Testis (tissue), 3 donors: ENCODE data around the gene TSACC. TPM values are rescaled to one million over a fixed set of nuclear protein-coding genes. Genes with fewer than 3 reads are reported as not detected.
"Not testable (repeated sequence)": the region's sequence is repeated elsewhere in the genome, so short reads cannot be mapped to it uniquely, and the experiment has no call there.

Source experiments
- DNase-seq: peaks from one replicate; pipeline ENCODE4 v3.0.0-alpha.2; 2019
- H3K27ac ChIP-seq, 2 donors: fragments of 200-600 bp; sonication (generic); one replicate each; pipeline ENCODE4 v1.5.1; 2019
- H3K27me3 ChIP-seq: fragments of 200-600 bp; sonication (generic); one replicate; pipeline ENCODE4 v1.5.1; 2019
- H3K36me3 ChIP-seq: fragments of 200-600 bp; sonication (generic); one replicate; pipeline ENCODE4 v1.5.1; 2017; ENCODE audit warnings: low read depth; ENCODE audit errors: missing control alignments
- H3K4me1 ChIP-seq: fragments of 200-600 bp; sonication (generic); one replicate; pipeline ENCODE4 v1.5.1; 2019
- H3K4me3 ChIP-seq, 2 donors: fragments of 200-600 bp; sonication (generic); one replicate each; pipeline ENCODE4 v1.5.1; 2017 to 2019
- H3K9me3 ChIP-seq: fragments of 200-600 bp; sonication (generic); one replicate; pipeline ENCODE4 v1.5.1; 2017
- CTCF ChIP-seq, 3 experiments: fragments of 450-650 bp in 2 of 3; fragments of 200-600 bp in 1 of 3; sonication (generic) in 1 of 3; IDR thresholded peaks; one replicate each; pipeline ENCODE4 v1.5.1; 2016 to 2019; ENCODE audit warnings: antibody characterized with exemption in 3 of 3, mild to moderate bottlenecking in 2 of 3, moderate library complexity in 1 of 3
- POLR2A ChIP-seq: fragments of 450-650 bp; IDR thresholded peaks from one replicate; pipeline ENCODE4 v1.6.1; 2017; ENCODE audit warnings: antibody characterized with exemption, mild to moderate bottlenecking, moderate library complexity
- WGBS, 2 donors: methylation state at CpG; one replicate each; pipeline ENCODE4 v1.1.5; 2018; 5-methylcytosine and 5-hydroxymethylcytosine counted together
- intact Hi-C: fragments of 100-400 bp; cut with DNase I; formaldehyde crosslinking; loops from one replicate; pipeline ENCODE4 v1.15.1; 2023; ENCODE audit warnings: low total_unique reads
- polyA plus RNA-seq: library from polyadenylated mRNA; stranded (reverse); fragments of 350-450 nt; fragmentation: Illumina TruSeq; extraction: RNeasy Lipid Tissue Mini Kit (QIAGEN cat#74804); gene quantifications from one replicate; pipeline ENCODE4 v1.2.3, GENCODE V29; 2014; ENCODE audit warnings: low read depth, low replicate concordance; ENCODE audit not compliant: insufficient read depth
- total RNA-seq, 2 donors: library from RNA; depleted of rRNA; stranded (reverse); fragments of >200 nt; gene quantifications; one replicate each; pipeline ENCODE4 v1.2.3, GENCODE V29; 2016

Gene TSACC
- total and polyA plus RNA-seq, 3 donors from 2014 or later: 354 to 1,814 (median 748) TPM

GRCh38 chr1:156308078-156308477, 30.2 kb upstream of the TSACC start:
- H3K27ac ChIP-seq: no peak overlapping the region
- H3K27me3 ChIP-seq: no peaks in the 10 kb centered on the region
- no peaks in the 10 kb centered on the region for H3K36me3 ChIP-seq
- no peaks in the 10 kb centered on the region for H3K4me1 ChIP-seq
- no peak overlapping the region for H3K4me3 ChIP-seq
- H3K9me3 ChIP-seq: no peaks in the 10 kb centered on the region
- no peak for TF ChIP-seq CTCF (IDR thresholded peaks at IDR 0.05)
- no peak for TF ChIP-seq POLR2A
- intact Hi-C loops: no loop called here
- no peak for DNase-seq

- H3K36me3 ChIP-seq: no peaks in the 10 kb centered on the region
- no peak overlapping the region for H3K4me3 ChIP-seq
Measured at GRCh38 chr1:156310962-156311361, 27.4 kb upstream of the TSACC start.

GRCh38 chr1:156316909-156317308, 21.4 kb upstream of the TSACC start:
- no peaks in the 10 kb centered on the region for H3K36me3 ChIP-seq
- DNase-seq: no peak

More at GRCh38 chr1:156310962-156311361, 27.4 kb upstream of the TSACC start:
- Histone ChIP-seq H3K27me3 (no peaks in the 10 kb centered on the region), H3K4me1 (no peaks in the 10 kb centered on the region), H3K9me3 (no peaks in the 10 kb centered on the region), H3K27ac (no peak overlapping the region)
- intact Hi-C loops: no loop called here
- TF ChIP-seq POLR2A: no peak
- TF ChIP-seq CTCF (IDR thresholded peaks at IDR 0.05): no peak
- WGBS, 2 donors: 89 to 94% methylated on average over 6 of the region's 6 CpGs
- DNase-seq: no peak

GRCh38 chr1:156319664-156320063, 18.7 kb upstream of the TSACC start:
- Histone ChIP-seq H3K27ac (no peak overlapping the region), H3K4me3 (no peak overlapping the region), H3K36me3 (no peaks in the 10 kb centered on the region), H3K9me3 (no peaks in the 10 kb centered on the region), H3K27me3 (no peaks in the 10 kb centered on the region), H3K4me1 (no peaks in the 10 kb centered on the region)
- DNase-seq: no peak
- intact Hi-C loops: no loop called here
- TF ChIP-seq CTCF (IDR thresholded peaks at IDR 0.05) (peak in 2 of 3 experiments; percentile 36 to 48), POLR2A (no peak)
- 67 to 72% methylated on average over 1 of the region's 1 CpG for whole genome bisulfite sequencing, 2 donors

More at GRCh38 chr1:156316909-156317308, 21.4 kb upstream of the TSACC start:
- TF ChIP-seq CTCF (IDR thresholded peaks at IDR 0.05): no peak
- TF ChIP-seq POLR2A: no peak
- H3K9me3 ChIP-seq: no peaks in the 10 kb centered on the region
- H3K4me3 ChIP-seq: no peak overlapping the region
- H3K27me3 ChIP-seq: no peaks in the 10 kb centered on the region
- intact Hi-C loops: no loop called here
- no peak overlapping the region for H3K27ac ChIP-seq
- WGBS, 2 donors: 91% methylated on average over 7 of the region's 7 CpGs
- H3K4me1 ChIP-seq: no peaks in the 10 kb centered on the region

GRCh38 chr1:156320560-156320959, 17.8 kb upstream of the TSACC start:
- Histone ChIP-seq H3K9me3 (no peaks in the 10 kb centered on the region), H3K27ac (no peak overlapping the region), H3K4me1 (no peaks in the 10 kb centered on the region), H3K36me3 (no peaks in the 10 kb centered on the region), H3K27me3 (no peaks in the 10 kb centered on the region), H3K4me3 (no peak overlapping the region)
- WGBS, 2 donors: 81 to 83% methylated on average over 3 of the region's 3 CpGs
- intact Hi-C loops: no loop called here
- no peak for DNase-seq
- TF ChIP-seq POLR2A (no peak), CTCF (IDR thresholded peaks at IDR 0.05) (no peak)

GRCh38 chr1:156323179-156323578, 15.1 kb upstream of the TSACC start:
- H3K27me3 ChIP-seq, intact Hi-C loops, H3K4me3 ChIP-seq, H3K36me3 ChIP-seq, H3K27ac ChIP-seq, H3K4me1 ChIP-seq, DNase-seq, H3K9me3 ChIP-seq: not testable (repeated sequence)
- 96 to 97% methylated on average over 9 of the region's 9 CpGs for WGBS, 2 donors
